Activated T-helper 17 cell treated with anti-CD3 and anti-CD28 coated beads, Interleukin-2, amount 50 U/mL, for 72 hours (primary cell): ENCODE measurements around the gene GALT. TPM values are rescaled to one million over a fixed set of nuclear protein-coding genes. Genes with fewer than 3 reads are reported as not detected.

Source experiments
- ATAC-seq: fragments of 150-1000 bp; cut with Tn5 transposase; replicated peaks from 2 replicates; pipeline ENCODE4 v1.10.0; 2021; ENCODE audit warnings: mild to moderate bottlenecking, moderate library complexity
- H3K27ac Mint-ChIP-seq: one replicate; pipeline ENCODE4 v1.8.0; 2022; ENCODE audit warnings: mixed read lengths
- H3K27me3 Mint-ChIP-seq: one replicate; pipeline ENCODE4 v1.8.0; 2022; ENCODE audit warnings: mixed read lengths
- H3K36me3 Mint-ChIP-seq: one replicate; pipeline ENCODE4 v1.8.0; 2022; ENCODE audit warnings: low read depth, mild to moderate bottlenecking, mixed read lengths
- H3K4me1 Mint-ChIP-seq: one replicate; pipeline ENCODE4 v1.8.0; 2022; ENCODE audit warnings: mixed read lengths
- H3K4me3 Mint-ChIP-seq: one replicate; pipeline ENCODE4 v1.8.0; 2022; ENCODE audit warnings: mild to moderate bottlenecking, mixed read lengths
- H3K9me3 Mint-ChIP-seq: one replicate; pipeline ENCODE4 v1.8.0; 2022; ENCODE audit warnings: mixed read lengths
- total RNA-seq, 2 donors: library from RNA; stranded (reverse); gene quantifications; one replicate each; pipeline ENCODE4 v1.2.3, GENCODE V29; 2022

Gene GALT
- total RNA-seq, 2 donors from 2014 or later, result 48.3 to 66.7 TPM

GRCh38 chr9:34652602-34653000 is 6.1 kb downstream of the GALT start:
- H3K4me1 Mint-ChIP-seq, result peaks cover 42% of the 10 kb centered on the region
- H3K4me3 Mint-ChIP-seq, result peak overlapping the region; percentile 69
- H3K9me3 Mint-ChIP-seq, result no peaks in the 10 kb centered on the region
- H3K27me3 Mint-ChIP-seq, result no peaks in the 10 kb centered on the region
- ATAC-seq, result no peak
- H3K36me3 Mint-ChIP-seq, result peaks cover 34% of the 10 kb centered on the region
- H3K27ac Mint-ChIP-seq, result peak overlapping the region; percentile 79

- peak overlapping the region; percentile 79 for H3K27ac Mint-ChIP-seq
Observed at GRCh38 chr9:34653151-34654072, 6.9 kb downstream of the GALT start.

GRCh38 chr9:34654323-34655051 is 8.0 kb downstream of the GALT start:
- Mint-ChIP-seq H3K36me3 (peaks cover 15% of the 10 kb centered on the region), H3K27me3 (no peaks in the 10 kb centered on the region), H3K4me1 (peaks cover 27% of the 10 kb centered on the region), H3K4me3 (no peak overlapping the region), H3K9me3 (no peaks in the 10 kb centered on the region), H3K27ac (no peak overlapping the region)
- ATAC-seq, result no peak

More at GRCh38 chr9:34653151-34654072, 6.9 kb downstream of the GALT start:
- Mint-ChIP-seq H3K4me3 (peak overlapping the region; percentile 8), H3K36me3 (peaks cover 26% of the 10 kb centered on the region), H3K9me3 (no peaks in the 10 kb centered on the region), H3K27me3 (no peaks in the 10 kb centered on the region), H3K4me1 (peaks cover 35% of the 10 kb centered on the region)
- no peak for ATAC-seq

- Mint-ChIP-seq H3K4me3 (no peak overlapping the region), H3K27me3 (no peaks in the 10 kb centered on the region), H3K4me1 (peaks cover 28% of the 10 kb centered on the region), H3K27ac (peak overlapping the region; percentile 80), H3K36me3 (peaks cover 10% of the 10 kb centered on the region), H3K9me3 (no peaks in the 10 kb centered on the region)
- no peak for ATAC-seq
Observed at GRCh38 chr9:34655394-34655793, 8.9 kb downstream of the GALT start.

- Mint-ChIP-seq H3K4me1 (peaks cover 36% of the 10 kb centered on the region), H3K36me3 (peaks cover 9% of the 10 kb centered on the region), H3K27me3 (no peaks in the 10 kb centered on the region), H3K9me3 (no peaks in the 10 kb centered on the region), H3K4me3 (no peak overlapping the region), H3K27ac (no peak overlapping the region)
- ATAC-seq, result no peak
Observed at GRCh38 chr9:34656992-34657391, 10.5 kb downstream of the GALT start.

- no peak for ATAC-seq
- peak overlapping the region; percentile 20 for H3K27ac Mint-ChIP-seq
- H3K4me3 Mint-ChIP-seq, result no peak overlapping the region
- H3K4me1 Mint-ChIP-seq, result peaks cover 33% of the 10 kb centered on the region
- H3K9me3 Mint-ChIP-seq, result no peaks in the 10 kb centered on the region
- no peaks in the 10 kb centered on the region for H3K27me3 Mint-ChIP-seq
- peaks cover 9% of the 10 kb centered on the region for H3K36me3 Mint-ChIP-seq
Observed at GRCh38 chr9:34658461-34658860, 12.0 kb downstream of the GALT start.

DNA sequence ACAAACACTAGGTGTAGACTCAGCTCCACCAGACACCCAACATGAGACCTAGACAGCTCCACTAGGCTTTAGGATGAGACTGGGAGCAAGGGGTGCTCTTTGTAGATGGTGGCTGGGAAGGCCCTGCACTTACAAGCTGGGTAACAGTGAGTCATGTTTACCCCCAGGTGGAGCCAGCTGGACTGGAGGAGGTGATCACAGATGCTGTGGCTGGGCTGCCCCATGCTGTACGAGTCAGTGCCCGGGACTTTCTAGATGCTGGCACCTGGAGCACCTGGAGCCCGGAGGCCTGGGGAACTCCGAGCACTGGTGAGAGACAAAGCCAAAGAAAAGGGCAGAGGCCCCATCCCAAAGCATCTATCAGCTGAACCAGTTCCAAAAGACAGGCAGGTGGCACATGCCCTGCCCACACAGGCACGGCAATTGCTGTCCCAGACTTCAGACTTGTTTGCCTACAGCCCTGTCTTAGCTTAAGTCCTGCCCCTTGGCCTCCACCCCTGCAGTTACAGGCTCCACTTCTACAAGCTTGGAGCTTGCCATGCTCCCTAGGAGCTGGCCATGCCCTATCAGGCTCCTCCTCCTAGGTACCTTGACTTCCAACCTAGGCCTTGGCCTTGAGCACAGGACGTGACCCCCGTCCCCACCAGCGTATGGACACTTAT is 13.2 kb downstream of the GALT start:
- Mint-ChIP-seq H3K27me3 (no peaks in the 10 kb centered on the region), H3K9me3 (no peaks in the 10 kb centered on the region), H3K4me3 (no peak overlapping the region), H3K4me1 (peaks cover 41% of the 10 kb centered on the region), H3K27ac (no peak overlapping the region), H3K36me3 (peaks cover 9% of the 10 kb centered on the region)
- ATAC-seq, result peak; percentile 24

GRCh38 chr9:34662526-34663302 is 16.2 kb downstream of the GALT start, which contains the start of gene CCL27:
Gene CCL27, minus strand, starts transcription at chr9:34662657. Its CDS starts 24 bp downstream, at chr9:34662633.
- Mint-ChIP-seq H3K4me3 (peak within 1 kb of the TSS; percentile 89), H3K36me3 (peaks cover 9% of the 10 kb centered on the region), H3K4me1 (peaks cover 36% of the 10 kb centered on the region), H3K27me3 (no peaks in the 10 kb centered on the region), H3K9me3 (no peaks in the 10 kb centered on the region), H3K27ac (peak within 1 kb of the TSS; percentile 79)
- ATAC-seq, result no peak

- peak overlapping the region; percentile 79 for H3K27ac Mint-ChIP-seq
- no peak for ATAC-seq
- H3K27me3 Mint-ChIP-seq, result no peaks in the 10 kb centered on the region
- H3K4me3 Mint-ChIP-seq, result peak overlapping the region; percentile 89
- H3K36me3 Mint-ChIP-seq, result peaks cover 9% of the 10 kb centered on the region
- H3K9me3 Mint-ChIP-seq, result no peaks in the 10 kb centered on the region
- H3K4me1 Mint-ChIP-seq, result peaks cover 36% of the 10 kb centered on the region
Observed at GRCh38 chr9:34663303-34663605, 16.8 kb downstream of the GALT start.

GRCh38 chr9:34664281-34665066 is 18.0 kb downstream of the GALT start:
- Mint-ChIP-seq H3K4me1 (peaks cover 36% of the 10 kb centered on the region), H3K4me3 (peak overlapping the region; percentile 89), H3K27ac (peak overlapping the region; percentile 79), H3K9me3 (peaks cover 8% of the 10 kb centered on the region), H3K36me3 (peaks cover 14% of the 10 kb centered on the region), H3K27me3 (no peaks in the 10 kb centered on the region)
- peak; percentile 55 for ATAC-seq

DNA sequence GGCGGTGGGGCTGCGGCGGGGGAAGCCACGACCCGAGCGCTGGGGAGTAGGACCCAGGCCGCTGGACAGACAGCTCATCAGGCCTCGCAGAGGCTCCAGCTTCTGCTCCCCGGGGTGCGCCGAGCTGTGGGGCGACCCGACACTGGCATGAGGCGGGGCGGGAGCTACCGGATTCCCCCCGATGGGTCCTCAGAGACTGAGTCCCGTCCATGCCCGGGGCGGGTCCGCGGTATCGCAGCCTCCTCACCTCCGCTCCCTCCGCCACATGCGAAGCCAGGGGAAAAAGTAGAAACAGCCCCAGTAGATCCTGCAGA is 18.5 kb downstream of the GALT start:
- no peaks in the 10 kb centered on the region for H3K27me3 Mint-ChIP-seq
- peak; percentile 30 for ATAC-seq
- H3K27ac Mint-ChIP-seq, result peak overlapping the region; percentile 79
- peak overlapping the region; percentile 89 for H3K4me3 Mint-ChIP-seq
- peaks cover 11% of the 10 kb centered on the region for H3K9me3 Mint-ChIP-seq
- peaks cover 14% of the 10 kb centered on the region for H3K36me3 Mint-ChIP-seq
- H3K4me1 Mint-ChIP-seq, result peaks cover 36% of the 10 kb centered on the region

- Mint-ChIP-seq H3K27ac (peak overlapping the region; percentile 90), H3K36me3 (peaks cover 8% of the 10 kb centered on the region), H3K4me1 (peaks cover 32% of the 10 kb centered on the region), H3K9me3 (peaks cover 11% of the 10 kb centered on the region), H3K27me3 (no peaks in the 10 kb centered on the region), H3K4me3 (peak overlapping the region; percentile 89)
- ATAC-seq, result peak; percentile 81
Observed at GRCh38 chr9:34665381-34666250, 19.1 kb downstream of the GALT start.
